Right lobe of liver (tissue), 6 donors: ENCODE data around the gene DIAPH2. TPM values are rescaled to one million over a fixed set of nuclear protein-coding genes. Genes with fewer than 3 reads are reported as not detected.

ENCODE experiments used
- ATAC-seq, 4 donors: fragments of 200-7000 bp; cut with Tn5 transposase; one replicate each; pipeline ENCODE4 v1.9.1; 2020; ENCODE audit warnings: mild to moderate bottlenecking in 4 of 4, moderate library complexity in 4 of 4
- DNase-seq, 3 donors: peaks; one replicate each; pipeline ENCODE4 v3.0.0-alpha.2; 2020
- H3K27ac ChIP-seq, 3 donors: fragments of 200-600 bp; one replicate each; pipeline ENCODE4 v1.8.0; 2022
- H3K27me3 ChIP-seq, 2 donors: fragments of 200-600 bp; one replicate each; pipeline ENCODE4 v1.8.0; 2022
- H3K36me3 ChIP-seq, 4 donors: fragments of 200-600 bp; sonication (generic) in 1 of 4; one replicate each; pipeline versions ENCODE4 v1.5.1 to v1.8.0; 2017 to 2022; ENCODE audit warnings: control low read depth in 1 of 4
- H3K4me1 ChIP-seq, 4 donors: fragments of 200-600 bp; sonication (generic) in 1 of 4; one replicate each; pipeline versions ENCODE4 v1.5.1 to v1.8.0; 2017 to 2022; ENCODE audit warnings: control low read depth in 1 of 4
- H3K4me3 ChIP-seq, 3 donors: fragments of 200-600 bp; one replicate each; pipeline ENCODE4 v1.8.0; 2022
- H3K9me3 ChIP-seq, 4 donors: fragments of 200-600 bp; sonication (generic) in 1 of 4; one replicate each; pipeline versions ENCODE4 v1.5.1 to v1.8.0; 2017 to 2022; ENCODE audit warnings: control low read depth in 1 of 4
- CTCF ChIP-seq, 4 donors: fragments of 200-600 bp in 3 of 4; fragments of 450-650 bp in 1 of 4; IDR thresholded peaks; one replicate each; pipeline versions ENCODE4 v1.5.1 to v1.8.0; 2016 to 2022; ENCODE audit warnings: antibody characterized with exemption in 4 of 4, mild to moderate bottlenecking in 2 of 4
- POLR2A ChIP-seq: fragments of 450-650 bp; IDR thresholded peaks from one replicate; pipeline ENCODE4 v1.6.1; 2017; ENCODE audit warnings: antibody characterized with exemption, mild to moderate bottlenecking
- WGBS: methylation state at CpG from one replicate; pipeline ENCODE4 v1.1.6; 2018; ENCODE audit warnings: low coverage, low lambda C conversion rate; ENCODE audit not compliant: insufficient coverage; ENCODE audit errors: missing lambda C conversion rate; 5-methylcytosine and 5-hydroxymethylcytosine counted together
- intact Hi-C, 2 donors: fragments of 100-400 bp; cut with DNase I; formaldehyde crosslinking; loops; one replicate each; pipeline versions ENCODE4 v1.11.2 to v1.14.1; 2022
- total RNA-seq, 6 experiments: library from RNA; depleted of rRNA in 2 of 6; stranded (reverse); fragments of >200 nt in 2 of 6; fragmentation: NEBNext Ultra II Directional in 3 of 6; extraction: Animal tissue kit (Norgen Biotek cat#: 25700) in 3 of 6; gene quantifications; one replicate each; pipeline versions ENCODE4 v1.1.0 to v1.2.4, GENCODE V29; 2016 to 2023
- donor health status: DM: no; HTN: yes; CAD: no.
- donor health status: DM: no; HTN: no; CAD: no.
- donor health status: DM: no; HTN: no; CAD: no.
- donor health status: DM: no; HTN: yes; CAD: no.
- donor health status: DM: no; HTN: yes; CAD: no.

DIAPH2 gene
- total RNA-seq, 6 experiments from 2014 or later = 10.6 to 20.0 (median 16.4) TPM

- H3K4me1 ChIP-seq = no peaks in the 10 kb centered on the region
- ATAC-seq = no peak
- H3K4me3 ChIP-seq = no peak overlapping the region
- H3K36me3 ChIP-seq = no peaks in the 10 kb centered on the region
- no peaks in the 10 kb centered on the region for H3K9me3 ChIP-seq
- TF ChIP-seq POLR2A (no peak), CTCF (IDR thresholded peaks at IDR 0.05) (no peak)
- no peaks in the 10 kb centered on the region for H3K27me3 ChIP-seq
- H3K27ac ChIP-seq = no peak overlapping the region
- intact Hi-C loops = no loop called here
- 56% methylated on average over 3 of the region's 3 CpGs for WGBS
- no peak for DNase-seq
Observed at GRCh38 chrX:96907516-96908272, 223.1 kb downstream of the DIAPH2 start.

- ATAC-seq = no peak
- TF ChIP-seq CTCF (IDR thresholded peaks at IDR 0.05) (no peak), POLR2A (no peak)
- H3K4me1 ChIP-seq = no peaks in the 10 kb centered on the region
- 83% methylated on average over 5 of the region's 5 CpGs for WGBS
- H3K27ac ChIP-seq = no peak overlapping the region
- H3K4me3 ChIP-seq = no peak overlapping the region
- no peak for DNase-seq
- H3K36me3 ChIP-seq = no peaks in the 10 kb centered on the region
- no peaks in the 10 kb centered on the region for H3K27me3 ChIP-seq
- H3K9me3 ChIP-seq = no peaks in the 10 kb centered on the region
- intact Hi-C loops = no loop called here
Observed at GRCh38 chrX:96909291-96909690, 224.6 kb downstream of the DIAPH2 start.

- TF ChIP-seq CTCF (IDR thresholded peaks at IDR 0.05) (no peak), POLR2A (no peak)
- no peaks in the 10 kb centered on the region for H3K4me1 ChIP-seq
- H3K27me3 ChIP-seq = no peaks in the 10 kb centered on the region
- no peak overlapping the region for H3K4me3 ChIP-seq
- no peaks in the 10 kb centered on the region for H3K9me3 ChIP-seq
- ATAC-seq (no peak), DNase-seq (no peak)
- no peak overlapping the region for H3K27ac ChIP-seq
- intact Hi-C loops = no loop called here
- WGBS = 63% methylated on average over 2 of the region's 2 CpGs
- H3K36me3 ChIP-seq = no peaks in the 10 kb centered on the region
Observed at GRCh38 chrX:96918864-96919263, 234.2 kb downstream of the DIAPH2 start.

- 76% methylated on average over 4 of the region's 4 CpGs for WGBS
- Histone ChIP-seq H3K9me3 (no peaks in the 10 kb centered on the region), H3K27ac (no peak overlapping the region), H3K4me3 (no peak overlapping the region), H3K4me1 (no peaks in the 10 kb centered on the region), H3K36me3 (no peaks in the 10 kb centered on the region), H3K27me3 (no peaks in the 10 kb centered on the region)
- no peak for ATAC-seq
- TF ChIP-seq CTCF (IDR thresholded peaks at IDR 0.05) = no peak
- TF ChIP-seq POLR2A = no peak
- intact Hi-C loops = no loop called here
- DNase-seq = no peak
Observed at GRCh38 chrX:96919672-96920071, 235.0 kb downstream of the DIAPH2 start.
